Measurements from ENCODE around the gene PF4V1. TPM values are rescaled to one million over a fixed set of nuclear protein-coding genes. Genes with fewer than 3 reads are reported as not detected.

PF4V1 gene
- total RNA-seq, 4 donors from 2014 or later = not detected

GRCh38 chr4:73872316-73873108 lies 19.4 kb downstream of the PF4V1 start:
- TF ChIP-seq POLR2A (IDR thresholded peaks at IDR 0.05) (no peak), EP300 (IDR thresholded peaks at IDR 0.05) (peak; percentile 57 to 77)
- TF ChIP-seq, protein P1, sequence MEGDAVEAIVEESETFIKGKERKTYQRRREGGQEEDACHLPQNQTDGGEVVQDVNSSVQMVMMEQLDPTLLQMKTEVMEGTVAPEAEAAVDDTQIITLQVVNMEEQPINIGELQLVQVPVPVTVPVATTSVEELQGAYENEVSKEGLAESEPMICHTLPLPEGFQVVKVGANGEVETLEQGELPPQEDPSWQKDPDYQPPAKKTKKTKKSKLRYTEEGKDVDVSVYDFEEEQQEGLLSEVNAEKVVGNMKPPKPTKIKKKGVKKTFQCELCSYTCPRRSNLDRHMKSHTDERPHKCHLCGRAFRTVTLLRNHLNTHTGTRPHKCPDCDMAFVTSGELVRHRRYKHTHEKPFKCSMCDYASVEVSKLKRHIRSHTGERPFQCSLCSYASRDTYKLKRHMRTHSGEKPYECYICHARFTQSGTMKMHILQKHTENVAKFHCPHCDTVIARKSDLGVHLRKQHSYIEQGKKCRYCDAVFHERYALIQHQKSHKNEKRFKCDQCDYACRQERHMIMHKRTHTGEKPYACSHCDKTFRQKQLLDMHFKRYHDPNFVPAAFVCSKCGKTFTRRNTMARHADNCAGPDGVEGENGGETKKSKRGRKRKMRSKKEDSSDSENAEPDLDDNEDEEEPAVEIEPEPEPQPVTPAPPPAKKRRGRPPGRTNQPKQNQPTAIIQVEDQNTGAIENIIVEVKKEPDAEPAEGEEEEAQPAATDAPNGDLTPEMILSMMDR (IDR thresholded peaks at IDR 0.05) = no peak
- no peak overlapping the region for H3K4me3 ChIP-seq
- H3K27me3 ChIP-seq = peaks cover 0 to 22% of the 10 kb centered on the region in 2 donors
- H3K27ac ChIP-seq = no peak overlapping the region
- no peaks in the 10 kb centered on the region for H3K9me3 ChIP-seq
- H3K36me3 ChIP-seq = no peaks in the 10 kb centered on the region
- WGBS, 2 donors = 61 to 74% methylated on average over 2 of the region's 2 CpGs
- no peak for DNase-seq (ENCODE audit: low spot score in 2 of 2)
- H3K4me1 ChIP-seq = peaks cover 0 to 18% (median 0%) of the 10 kb centered on the region in 4 donors

GRCh38 chr4:73874386-73874785 lies 21.3 kb downstream of the PF4V1 start:
- no peaks in the 10 kb centered on the region for H3K36me3 ChIP-seq
- DNase-seq (ENCODE audit: low spot score in 2 of 2) = no peak
- H3K27ac ChIP-seq = no peak overlapping the region
- no peak overlapping the region for H3K4me3 ChIP-seq
- TF ChIP-seq POLR2A (IDR thresholded peaks at IDR 0.05) = no peak
- TF ChIP-seq EP300 (IDR thresholded peaks at IDR 0.05) = peak in 1 of 2 donors; percentile 39
- H3K9me3 ChIP-seq = no peaks in the 10 kb centered on the region
- 77 to 84% methylated on average over 2 of the region's 2 CpGs for WGBS, 2 donors
- peaks cover 0 to 5% (median 0%) of the 10 kb centered on the region in 4 donors for H3K4me1 ChIP-seq
- peaks cover 0 to 17% of the 10 kb centered on the region in 2 donors for H3K27me3 ChIP-seq

GRCh38 chr4:73875401-73875800 lies 22.3 kb downstream of the PF4V1 start:
- H3K27me3 ChIP-seq = peaks cover 0 to 8% of the 10 kb centered on the region in 2 donors
- DNase-seq (ENCODE audit: low spot score in 2 of 2) = no peak
- TF ChIP-seq EP300 (IDR thresholded peaks at IDR 0.05) (no peak), POLR2A (IDR thresholded peaks at IDR 0.05) (no peak)
- TF ChIP-seq, protein P1 (IDR thresholded peaks at IDR 0.05) = no peak
- no peak overlapping the region for H3K27ac ChIP-seq
- WGBS, 2 donors = 93 to 97% methylated on average over 1 of the region's 1 CpG
- no peaks in the 10 kb centered on the region for H3K4me1 ChIP-seq
- H3K4me3 ChIP-seq = no peak overlapping the region
- H3K36me3 ChIP-seq = no peaks in the 10 kb centered on the region
- no peaks in the 10 kb centered on the region for H3K9me3 ChIP-seq

DNA sequence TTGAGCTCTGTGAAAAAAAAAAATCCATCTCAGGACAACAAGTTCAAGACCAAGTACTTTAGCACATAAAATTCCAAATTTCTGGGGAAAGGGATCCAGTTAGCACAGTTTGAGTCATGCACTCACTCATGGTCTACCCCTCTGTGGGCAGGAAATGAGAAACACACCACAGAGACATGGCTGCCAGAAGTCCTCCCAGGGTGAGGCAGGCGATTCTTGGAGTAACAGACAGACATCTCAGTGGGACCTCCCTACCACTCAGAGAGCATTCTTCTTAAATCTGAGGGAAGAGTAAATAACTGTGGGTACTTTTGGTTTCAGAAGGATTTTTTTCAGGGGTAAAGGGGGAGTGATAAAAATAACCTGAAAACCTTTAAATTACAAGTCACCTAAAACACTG lies 30.2 kb downstream of the PF4V1 start:
- Histone ChIP-seq H3K9me3 (no peaks in the 10 kb centered on the region), H3K36me3 (no peaks in the 10 kb centered on the region), H3K27me3 (no peaks in the 10 kb centered on the region), H3K4me3 (no peak overlapping the region), H3K27ac (no peak overlapping the region), H3K4me1 (no peaks in the 10 kb centered on the region)
- TF ChIP-seq POLR2A (IDR thresholded peaks at IDR 0.05) = no peak
- TF ChIP-seq, protein P1 (IDR thresholded peaks at IDR 0.05) = no peak
- no peak for TF ChIP-seq EP300 (IDR thresholded peaks at IDR 0.05)
- DNase-seq (ENCODE audit: low spot score in 2 of 2) = no peak
- 53 to 63% methylated on average over 1 of the region's 1 CpG for WGBS, 2 donors

GRCh38 chr4:73885574-73886267 lies 32.6 kb downstream of the PF4V1 start:
- no peak overlapping the region for H3K4me3 ChIP-seq
- no peaks in the 10 kb centered on the region for H3K27me3 ChIP-seq
- H3K36me3 ChIP-seq = no peaks in the 10 kb centered on the region
- H3K9me3 ChIP-seq = no peaks in the 10 kb centered on the region
- H3K4me1 ChIP-seq = no peaks in the 10 kb centered on the region
- DNase-seq (ENCODE audit: low spot score in 2 of 2) = no peak
- H3K27ac ChIP-seq = no peak overlapping the region
- TF ChIP-seq EP300 (IDR thresholded peaks at IDR 0.05) = no peak
- 84 to 87% methylated on average over 4 of the region's 4 CpGs for WGBS, 2 donors

GRCh38 chr4:73891326-73891725 lies 38.2 kb downstream of the PF4V1 start:
- TF ChIP-seq, protein P1 (IDR thresholded peaks at IDR 0.05) = no peak
- TF ChIP-seq EP300 (IDR thresholded peaks at IDR 0.05) = no peak
- TF ChIP-seq POLR2A (IDR thresholded peaks at IDR 0.05) = no peak
- H3K27me3 ChIP-seq = no peaks in the 10 kb centered on the region
- 65 to 78% methylated on average over 4 of the region's 4 CpGs for WGBS, 2 donors
- H3K4me1 ChIP-seq = peaks cover 0 to 9% (median 0%) of the 10 kb centered on the region in 4 donors
- no peak for DNase-seq (ENCODE audit: low spot score in 2 of 2)
- H3K27ac ChIP-seq = no peak overlapping the region
- H3K36me3 ChIP-seq = no peaks in the 10 kb centered on the region
- H3K9me3 ChIP-seq = no peaks in the 10 kb centered on the region
- H3K4me3 ChIP-seq = no peak overlapping the region
